Stimulated activated CD8-positive, alpha-beta memory T cell treated with anti-CD3 and anti-CD28 coated beads, Interleukin-15, amount 100 ng/mL, for 4 hours (primary cell): ENCODE results near the gene GNA12.

Experiments
- DNase-seq, 2 donors: peaks; one replicate each; pipeline ENCODE4 v3.0.0-alpha.2; 2020; ENCODE audit warnings: low read depth in 2 of 2

Gene GNA12

GRCh38 chr7:2817456-2817855 is 26.7 kb downstream of the GNA12 start:
- DNase-seq: no peak

DNA sequence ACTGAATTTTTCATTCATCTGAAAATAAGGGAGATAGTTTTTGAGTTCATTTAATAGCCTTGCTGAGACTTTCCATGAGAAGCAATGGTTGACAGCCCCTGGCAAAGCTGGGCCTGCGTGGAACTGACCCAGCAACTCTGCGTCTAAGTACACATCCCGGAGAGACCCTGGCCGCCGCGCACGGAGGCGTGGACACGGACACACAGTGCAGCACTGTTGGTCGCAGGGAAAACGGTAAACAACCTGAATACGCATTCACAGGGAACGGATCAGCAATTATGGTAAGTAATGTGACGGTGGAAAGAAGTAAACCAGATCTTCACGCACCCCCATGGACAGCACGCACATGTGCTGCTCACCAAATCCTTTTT is 28.2 kb downstream of the GNA12 start:
- DNase-seq: no peak

DNA sequence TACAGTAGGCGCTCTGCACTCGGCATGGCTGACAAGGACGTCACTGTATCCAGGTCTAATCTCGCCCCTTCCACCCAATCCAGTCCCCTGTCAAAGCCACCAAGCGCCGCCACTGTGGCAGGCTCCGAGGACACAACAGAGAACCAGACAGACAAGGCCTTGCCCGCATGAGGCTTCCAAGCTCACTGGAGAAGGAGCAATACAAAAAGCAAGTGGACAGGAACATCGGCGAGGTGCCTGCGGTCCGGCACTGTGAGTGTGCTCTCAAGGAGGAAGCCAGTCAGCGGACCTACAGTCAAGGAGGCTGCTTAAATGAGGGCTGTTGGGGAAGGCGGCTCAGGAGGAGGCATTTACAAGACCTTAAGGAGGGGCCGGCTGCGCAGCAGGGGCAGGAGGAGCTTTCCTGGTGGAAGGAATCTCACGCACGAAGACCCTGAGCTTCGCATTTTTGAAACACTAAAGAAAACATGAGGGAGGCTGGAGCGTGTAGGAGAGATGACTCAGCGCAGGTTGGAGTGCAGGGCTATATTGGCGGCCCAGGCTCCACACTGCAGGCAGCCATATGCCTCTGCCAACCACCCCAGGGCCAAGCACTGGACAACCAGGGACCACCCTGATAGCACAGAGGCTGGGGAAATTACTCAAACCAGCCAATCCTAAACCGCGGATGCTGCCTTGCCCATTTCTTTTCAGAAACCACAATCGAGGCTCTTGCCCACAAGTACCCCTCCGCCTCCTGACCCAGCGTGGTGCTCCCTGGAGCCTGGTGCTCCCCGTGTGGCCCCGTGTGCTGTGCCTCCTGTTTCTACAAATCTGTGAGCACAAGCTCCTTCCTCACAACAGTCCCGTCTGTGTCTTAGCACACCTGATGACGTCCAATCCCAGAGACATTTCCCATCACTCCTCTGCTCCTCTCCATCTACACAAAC is 28.9 kb downstream of the GNA12 start:
- no peak for DNase-seq

DNA sequence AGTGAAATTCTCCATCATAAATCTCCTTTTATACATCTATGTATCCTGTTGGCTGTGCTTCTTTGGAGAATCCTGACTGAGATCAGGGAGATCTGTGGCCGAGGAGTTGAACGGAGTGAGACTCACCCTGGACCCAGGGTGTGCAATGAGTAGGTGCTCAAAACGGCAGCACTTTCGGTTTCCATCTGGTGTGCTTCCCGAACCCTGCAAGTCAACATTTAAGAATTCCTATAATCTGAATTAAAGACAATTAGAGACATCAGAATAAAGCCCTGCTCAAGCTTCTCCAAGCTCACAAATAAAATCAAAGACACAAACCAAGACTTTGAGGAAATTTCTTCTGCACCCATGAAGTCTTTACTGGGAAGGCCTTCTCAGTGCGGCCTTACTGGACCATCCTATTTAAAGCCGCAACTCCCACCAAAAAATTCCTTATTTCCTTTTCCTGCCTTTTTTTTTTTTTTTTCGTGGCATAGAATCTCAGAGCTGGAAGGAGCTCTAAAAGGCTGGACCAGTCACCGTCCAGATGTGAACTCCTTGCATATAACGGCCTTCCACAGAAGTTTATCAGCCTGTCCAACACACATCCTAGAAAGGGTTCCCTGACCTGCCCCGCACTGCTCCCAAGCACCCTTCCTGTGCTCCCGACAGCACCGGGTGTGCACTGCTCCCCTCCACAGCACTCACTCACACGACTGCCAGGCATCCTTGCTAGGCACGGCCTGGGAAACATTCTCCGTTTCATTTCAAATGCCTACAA is 29.7 kb downstream of the GNA12 start:
- DNase-seq: no peak

GRCh38 chr7:2813350-2814185 is 30.5 kb downstream of the GNA12 start:
- no peak for DNase-seq

DNA sequence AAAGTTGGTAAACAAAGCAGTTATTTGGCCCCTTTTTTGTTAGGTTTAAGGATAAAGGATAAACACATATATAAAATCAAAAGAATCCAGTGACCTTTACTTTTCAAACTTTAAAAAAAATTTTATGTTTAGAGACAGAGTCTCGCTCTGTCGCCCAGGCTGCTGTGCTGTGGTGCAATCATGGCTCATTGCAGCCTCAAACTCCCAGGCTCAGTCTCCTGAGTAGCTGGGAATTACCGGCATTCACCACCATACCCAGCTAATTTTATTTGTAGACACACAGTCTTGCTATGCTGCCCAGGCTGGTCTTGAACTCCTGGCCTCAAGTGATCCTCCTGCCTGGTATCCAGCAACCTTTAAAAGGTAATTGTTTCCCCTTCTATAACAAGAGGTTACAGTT is 31.3 kb downstream of the GNA12 start:
- no peak for DNase-seq

DNA sequence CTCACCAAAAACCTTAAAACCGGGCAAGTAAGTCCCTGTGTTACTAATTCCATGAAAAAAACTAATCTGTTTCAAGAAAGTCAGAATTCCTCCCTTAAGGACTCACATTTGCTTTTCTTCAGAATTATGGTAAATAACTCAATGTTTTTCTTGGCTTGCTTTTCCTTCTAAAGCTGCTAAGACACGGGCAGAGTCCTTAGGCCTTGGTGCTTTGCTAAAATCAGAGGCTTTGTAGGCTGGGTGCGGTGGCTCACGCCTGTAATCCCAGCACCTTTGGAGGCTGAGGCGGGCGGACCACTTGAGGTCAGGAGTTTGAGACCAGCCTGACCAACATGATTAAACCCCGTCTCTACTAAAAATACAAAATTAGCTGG is 32.0 kb downstream of the GNA12 start:
- no peak for DNase-seq

- no peak for DNase-seq
Measured at GRCh38 chr7:2811476-2812113, 32.5 kb downstream of the GNA12 start.

DNA sequence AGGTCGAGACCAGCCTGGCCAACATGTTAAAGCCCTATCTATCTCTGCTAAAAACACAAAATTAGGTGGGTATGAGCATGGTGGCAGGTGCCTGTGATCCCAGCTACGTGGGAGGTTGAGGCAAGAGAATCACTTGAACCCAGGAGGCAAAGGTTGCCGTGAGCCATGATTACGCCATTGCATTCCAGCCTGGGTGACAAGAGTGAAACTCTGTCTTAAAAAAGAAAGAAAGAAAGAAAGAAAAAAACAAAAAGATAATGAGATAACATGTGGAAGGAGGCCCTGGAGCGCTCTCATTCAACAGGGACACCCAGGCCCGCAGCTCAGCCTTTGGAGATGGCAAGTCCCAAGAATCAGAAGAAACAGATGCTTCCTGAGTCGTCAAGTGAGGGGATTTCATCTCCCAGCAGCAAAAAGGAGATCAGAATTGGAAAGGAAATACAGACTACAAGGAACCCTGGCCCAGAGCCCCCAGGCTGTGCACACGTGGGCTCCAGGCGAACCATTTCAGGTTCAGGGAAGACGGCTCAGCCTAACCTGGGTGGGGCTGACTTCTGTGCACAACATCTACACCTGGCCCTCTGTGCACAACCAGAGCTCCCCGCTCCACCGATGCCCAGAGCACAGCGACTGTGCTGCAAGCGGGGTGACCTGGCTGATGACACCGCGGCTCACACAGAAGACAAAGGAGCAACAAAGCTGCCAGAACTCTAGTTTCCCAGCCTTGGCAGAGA is 33.3 kb downstream of the GNA12 start:
- no peak for DNase-seq

DNA sequence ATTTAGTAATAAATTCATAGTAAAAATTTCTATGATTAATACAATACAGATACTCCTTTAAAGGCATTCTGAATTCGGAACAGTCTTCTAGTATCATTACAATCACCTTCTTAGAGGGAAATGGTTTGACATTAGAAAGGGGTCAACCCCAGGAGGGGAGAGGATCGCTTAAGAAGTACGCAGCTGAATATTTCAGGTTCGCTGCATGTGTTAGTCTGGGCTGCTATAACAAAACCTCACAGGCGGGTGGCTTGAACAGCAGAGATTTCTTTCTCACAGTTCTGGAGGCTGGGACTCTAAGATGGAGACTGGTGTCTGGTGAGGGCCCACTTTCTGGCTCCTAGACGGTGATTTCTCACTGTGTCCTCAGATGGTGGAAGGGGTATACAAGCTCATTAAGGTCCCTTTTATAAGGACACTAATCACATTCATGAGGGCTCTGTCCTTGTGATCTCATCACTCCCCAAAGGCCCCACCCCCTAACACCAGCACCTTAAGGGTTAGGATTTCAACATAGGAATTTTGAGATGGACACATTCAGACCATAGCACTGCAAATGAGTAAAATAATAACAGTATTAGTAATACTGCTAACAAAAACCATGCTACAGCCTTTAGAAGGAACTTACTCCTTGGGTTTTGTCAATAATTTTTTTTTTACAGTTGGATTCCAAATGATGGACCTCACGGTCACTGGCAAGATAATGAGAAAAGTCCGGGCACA is 34.0 kb downstream of the GNA12 start:
- DNase-seq: no peak

DNA sequence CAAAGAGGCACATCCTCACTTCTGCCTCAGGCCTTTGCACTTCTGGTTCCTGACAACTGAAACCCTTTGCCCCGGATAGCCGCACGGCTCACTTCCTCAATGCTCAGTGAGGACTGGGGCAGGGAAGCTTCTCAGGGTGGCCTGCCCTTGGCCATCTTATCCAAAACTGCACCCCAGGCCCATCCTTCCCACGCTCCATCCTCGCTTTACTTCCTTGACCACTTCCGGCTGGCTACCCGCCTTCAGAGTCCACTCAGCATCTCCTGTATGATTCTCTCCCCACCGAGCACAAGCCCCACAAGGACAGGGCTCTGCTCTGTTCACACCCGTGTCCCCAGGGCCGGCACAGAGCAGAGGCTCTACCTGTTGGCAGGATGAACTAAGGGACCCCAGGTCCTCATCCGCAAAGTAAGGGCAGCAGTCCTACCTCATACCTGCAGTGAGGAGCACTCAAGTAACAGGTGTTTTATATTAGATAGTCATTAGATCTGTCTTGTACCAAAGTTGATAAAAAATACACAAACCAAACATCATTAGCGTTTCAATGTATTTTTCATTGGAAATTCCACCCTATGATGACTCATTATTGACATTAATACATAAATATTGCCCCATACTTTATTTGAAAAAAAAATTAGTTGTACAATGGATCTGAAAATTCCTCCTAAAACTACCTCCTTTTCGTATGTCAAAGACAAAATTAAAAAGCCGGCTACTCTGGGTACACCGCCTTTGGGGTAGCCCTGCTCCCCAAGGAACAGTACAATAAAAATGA is 35.0 kb downstream of the GNA12 start:
- no peak for DNase-seq

DNA sequence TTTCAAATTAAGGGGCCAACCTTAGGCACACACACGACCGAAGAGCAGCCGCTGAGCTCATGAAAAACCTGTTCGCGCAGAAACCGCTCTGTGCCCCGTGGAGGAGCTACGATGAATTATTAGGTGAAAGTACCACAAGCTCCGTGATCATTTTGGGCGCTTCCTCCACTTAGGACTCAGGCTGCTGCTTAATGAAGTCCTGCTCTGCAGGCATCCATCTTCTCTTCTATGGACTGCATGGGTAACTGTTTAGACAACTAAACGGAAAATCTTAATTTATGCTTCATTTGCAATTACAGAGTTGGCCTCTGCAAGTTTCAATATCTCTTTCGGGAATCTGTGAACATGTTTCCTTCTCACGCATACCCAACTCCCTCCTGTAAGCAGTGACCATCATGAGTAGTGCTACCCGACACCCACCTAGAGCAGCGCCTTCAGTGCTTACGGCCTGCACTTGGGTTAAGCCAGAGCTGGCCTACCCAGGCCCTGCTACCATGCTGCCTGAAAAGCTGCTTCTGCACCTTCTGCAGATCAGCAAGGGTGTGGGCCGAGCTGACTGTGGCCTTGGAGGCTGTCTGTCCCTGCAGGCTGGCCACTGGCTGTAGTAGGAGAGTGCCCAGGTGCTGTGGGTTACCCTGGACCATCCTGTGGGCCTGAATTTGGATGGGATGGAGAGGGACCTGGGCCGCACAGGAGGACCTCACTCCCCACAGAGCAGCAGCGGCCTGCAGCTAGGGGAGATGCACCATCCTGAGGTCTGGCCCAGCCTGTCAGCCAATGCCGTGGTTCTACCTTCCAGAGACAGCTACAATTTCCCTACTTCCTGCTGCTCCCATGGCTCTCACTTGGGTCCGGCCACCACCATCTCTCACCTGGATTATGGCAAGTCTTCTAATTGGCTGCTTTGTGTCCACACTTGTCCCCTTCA is 36.0 kb downstream of the GNA12 start:
- no peak for DNase-seq

GRCh38 chr7:2807460-2807844 is 36.7 kb downstream of the GNA12 start:
- DNase-seq: no peak

DNA sequence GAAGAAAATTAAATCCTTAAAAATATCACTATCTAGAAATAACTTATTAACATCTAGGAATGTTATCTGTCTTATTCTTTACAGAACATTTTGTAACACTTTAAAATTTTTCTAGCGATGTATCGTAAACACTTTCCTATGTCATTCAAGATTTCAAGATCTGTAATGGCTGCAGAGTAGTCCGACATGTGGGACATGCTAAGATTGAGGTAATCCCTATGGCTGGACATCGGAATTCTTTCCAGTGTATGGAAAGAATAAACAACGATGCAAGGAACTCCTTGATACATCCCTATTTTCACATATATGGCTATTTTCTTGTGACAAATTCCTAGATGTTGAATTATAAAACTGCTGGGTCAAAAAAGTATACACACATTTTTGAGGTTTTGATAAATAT is 37.5 kb downstream of the GNA12 start:
- no peak for DNase-seq

DNA sequence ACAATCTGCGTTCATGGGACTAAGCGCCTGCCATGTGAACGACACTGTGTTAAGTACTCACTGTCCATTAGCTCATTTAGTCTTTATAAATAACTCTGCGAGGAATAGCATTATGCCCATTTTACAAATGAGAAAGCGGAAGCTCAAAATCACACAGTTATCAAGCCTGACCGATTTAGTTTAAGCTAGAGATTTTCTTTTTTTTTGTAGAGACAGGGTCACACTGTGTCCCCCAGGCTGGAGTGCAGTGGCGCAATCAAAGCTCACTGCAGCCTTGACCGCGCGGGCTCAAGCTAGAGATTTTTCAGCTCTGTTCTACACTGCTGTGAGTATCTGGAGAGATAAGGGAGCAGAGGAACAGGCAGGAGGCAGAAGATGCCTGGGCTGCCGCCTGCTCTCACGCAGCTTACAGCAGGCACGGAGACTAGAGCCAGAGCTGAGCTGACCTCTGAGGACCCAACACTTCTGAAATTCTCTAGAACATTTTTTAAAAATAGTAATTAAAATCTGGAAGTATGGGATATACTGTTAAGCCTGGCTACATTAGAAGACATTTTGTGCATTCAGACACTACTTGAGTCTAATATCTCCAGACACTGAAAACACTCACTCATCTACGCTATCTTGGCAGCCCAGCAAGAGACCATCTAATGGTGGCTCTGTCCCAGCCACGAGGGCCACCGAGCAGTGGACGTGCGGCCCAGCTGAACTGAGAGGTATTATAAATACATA is 38.7 kb downstream of the GNA12 start:
- no peak for DNase-seq

- DNase-seq: no peak
Measured at GRCh38 chr7:2804227-2804763, 39.8 kb downstream of the GNA12 start.

DNA sequence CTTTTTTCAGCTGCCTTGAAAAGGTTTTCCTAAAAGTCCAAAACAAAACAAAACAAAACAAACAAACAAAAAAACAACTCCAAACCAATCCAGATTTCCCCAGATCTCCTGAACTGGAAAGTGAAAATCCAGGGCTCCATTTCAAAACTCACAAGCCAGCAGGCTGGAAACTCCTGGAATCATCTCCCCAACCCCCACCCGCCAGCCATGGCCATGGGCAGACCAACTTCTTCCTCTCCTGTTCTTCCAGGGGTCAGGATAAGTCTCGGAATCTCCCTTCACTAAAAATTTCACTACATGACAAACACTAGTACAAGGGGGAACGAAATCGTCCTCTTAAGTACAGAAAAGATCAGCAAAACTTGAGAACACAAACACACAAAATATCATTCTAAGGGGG is 40.4 kb downstream of the GNA12 start:
- DNase-seq: no peak

- DNase-seq: no peak
Measured at GRCh38 chr7:2803342-2803692, 40.8 kb downstream of the GNA12 start.
